Measurements from ENCODE around the gene HSPG2. TPM values are rescaled to one million over a fixed set of nuclear protein-coding genes. Genes with fewer than 3 reads are reported as not detected.

Gene HSPG2
- total RNA-seq, 1 donor from 2014 or later, result 179 TPM

GRCh38 chr1:21874328-21874727 is 62.8 kb downstream of the HSPG2 start:
- no peak for DNase-seq (ENCODE audit: extremely low spot score in 2 of 2)
- H3K27ac ChIP-seq, result no peak overlapping the region
- H3K9me3 ChIP-seq, result no peaks in the 10 kb centered on the region
- intact Hi-C loops (cut with DNase I), result no loop called here
- H3K36me3 ChIP-seq, result peaks cover 0 to 78% of the 10 kb centered on the region in 2 donors
- H3K4me1 ChIP-seq, result peaks cover 15% of the 10 kb centered on the region
- H3K4me3 ChIP-seq, result no peak overlapping the region
- no peaks in the 10 kb centered on the region for H3K27me3 ChIP-seq
- no peak for TF ChIP-seq POLR2A (IDR thresholded peaks at IDR 0.05)
- no peak for TF ChIP-seq CTCF (IDR thresholded peaks at IDR 0.05)
- TF ChIP-seq POLR2AphosphoS5 (IDR thresholded peaks at IDR 0.05; ENCODE audit: insufficient read depth in 1 of 2, low read depth in 1 of 2), result no peak

GRCh38 chr1:21873761-21874160 is 63.3 kb downstream of the HSPG2 start:
- intact Hi-C loops (cut with DNase I), result no loop called here
- H3K4me3 ChIP-seq, result no peak overlapping the region
- TF ChIP-seq CTCF (IDR thresholded peaks at IDR 0.05) (no peak), POLR2A (IDR thresholded peaks at IDR 0.05) (no peak), POLR2AphosphoS5 (IDR thresholded peaks at IDR 0.05; ENCODE audit: insufficient read depth in 1 of 2, low read depth in 1 of 2) (no peak)
- H3K27ac ChIP-seq, result no peak overlapping the region
- peaks cover 16% of the 10 kb centered on the region for H3K4me1 ChIP-seq
- no peaks in the 10 kb centered on the region for H3K27me3 ChIP-seq
- H3K36me3 ChIP-seq, result peaks cover 0 to 72% of the 10 kb centered on the region in 2 donors
- no peaks in the 10 kb centered on the region for H3K9me3 ChIP-seq
- DNase-seq (ENCODE audit: extremely low spot score in 2 of 2), result no peak

GRCh38 chr1:21873174-21873573 is 63.9 kb downstream of the HSPG2 start:
- no peak overlapping the region for H3K27ac ChIP-seq
- peaks cover 0 to 66% of the 10 kb centered on the region in 2 donors for H3K36me3 ChIP-seq
- intact Hi-C loops (cut with DNase I), result no loop called here
- peaks cover 16% of the 10 kb centered on the region for H3K4me1 ChIP-seq
- no peak for DNase-seq (ENCODE audit: extremely low spot score in 2 of 2)
- H3K9me3 ChIP-seq, result no peaks in the 10 kb centered on the region
- TF ChIP-seq POLR2AphosphoS5 (IDR thresholded peaks at IDR 0.05; ENCODE audit: insufficient read depth in 1 of 2, low read depth in 1 of 2) (no peak), POLR2A (IDR thresholded peaks at IDR 0.05) (no peak), CTCF (IDR thresholded peaks at IDR 0.05) (no peak)
- no peak overlapping the region for H3K4me3 ChIP-seq
- no peaks in the 10 kb centered on the region for H3K27me3 ChIP-seq

- TF ChIP-seq CTCF (IDR thresholded peaks at IDR 0.05), result no peak
- no peak for TF ChIP-seq POLR2A (IDR thresholded peaks at IDR 0.05)
- no peak for TF ChIP-seq POLR2AphosphoS5 (IDR thresholded peaks at IDR 0.05; ENCODE audit: insufficient read depth in 1 of 2, low read depth in 1 of 2)
- H3K27me3 ChIP-seq, result no peaks in the 10 kb centered on the region
- H3K4me3 ChIP-seq, result no peak overlapping the region
- H3K27ac ChIP-seq, result no peak overlapping the region
- H3K4me1 ChIP-seq, result peaks cover 16% of the 10 kb centered on the region
- H3K9me3 ChIP-seq, result no peaks in the 10 kb centered on the region
- H3K36me3 ChIP-seq, result peaks cover 0 to 60% of the 10 kb centered on the region in 2 donors
- intact Hi-C loops (cut with DNase I), result no loop called here
- no peak for DNase-seq (ENCODE audit: extremely low spot score in 2 of 2)
Observed at GRCh38 chr1:21872445-21873079, 64.5 kb downstream of the HSPG2 start.

GRCh38 chr1:21871943-21872342 is 65.2 kb downstream of the HSPG2 start:
- Histone ChIP-seq H3K36me3 (peaks cover 0 to 54% of the 10 kb centered on the region in 2 donors), H3K4me1 (peaks cover 16% of the 10 kb centered on the region), H3K27ac (no peak overlapping the region), H3K9me3 (no peaks in the 10 kb centered on the region), H3K4me3 (no peak overlapping the region), H3K27me3 (no peaks in the 10 kb centered on the region)
- DNase-seq (ENCODE audit: extremely low spot score in 2 of 2), result no peak
- TF ChIP-seq CTCF (IDR thresholded peaks at IDR 0.05), result no peak
- no peak for TF ChIP-seq POLR2AphosphoS5 (IDR thresholded peaks at IDR 0.05; ENCODE audit: insufficient read depth in 1 of 2, low read depth in 1 of 2)
- no peak for TF ChIP-seq POLR2A (IDR thresholded peaks at IDR 0.05)
- intact Hi-C loops (cut with DNase I), result no loop called here
